Daoy (cell line): ENCODE results near the gene CDKL5. TPM values are rescaled to one million over a fixed set of nuclear protein-coding genes. Genes with fewer than 3 reads are reported as not detected.

ENCODE experiments used
- DNase-seq: peaks from one replicate; pipeline ENCODE4 v3.0.0-alpha.2; 2015; ENCODE audit warnings: low read depth
- total RNA-seq: library from RNA; depleted of rRNA; stranded (reverse); fragments of >200 nt; shearing (Covaris generic); gene quantifications from 2 replicates; pipeline ENCODE4 v1.2.3, GENCODE V29; 2014

CDKL5 gene
- total RNA-seq, 1 experiment from 2014 or later = 2.1 TPM

DNA sequence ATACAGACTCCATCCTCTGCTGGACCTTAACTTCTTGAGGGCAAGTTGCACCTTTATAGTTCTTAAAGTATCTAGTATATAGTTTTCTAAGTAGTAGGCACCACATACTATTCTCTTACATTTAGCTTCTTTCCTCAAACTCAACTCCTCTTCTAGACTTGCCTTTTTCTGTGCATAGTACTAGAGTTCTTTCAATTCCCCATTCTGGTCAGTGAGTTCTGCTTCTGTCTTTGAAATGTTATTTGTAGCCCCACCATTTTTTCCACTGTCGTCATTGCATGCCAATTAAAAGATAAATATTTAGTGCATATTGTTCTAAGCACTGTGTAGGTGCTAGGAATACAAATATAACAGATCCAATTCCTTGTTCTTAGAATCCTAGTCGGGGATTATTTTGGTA, 31.6 kb downstream of the CDKL5 start:
- no peak for DNase-seq

DNA sequence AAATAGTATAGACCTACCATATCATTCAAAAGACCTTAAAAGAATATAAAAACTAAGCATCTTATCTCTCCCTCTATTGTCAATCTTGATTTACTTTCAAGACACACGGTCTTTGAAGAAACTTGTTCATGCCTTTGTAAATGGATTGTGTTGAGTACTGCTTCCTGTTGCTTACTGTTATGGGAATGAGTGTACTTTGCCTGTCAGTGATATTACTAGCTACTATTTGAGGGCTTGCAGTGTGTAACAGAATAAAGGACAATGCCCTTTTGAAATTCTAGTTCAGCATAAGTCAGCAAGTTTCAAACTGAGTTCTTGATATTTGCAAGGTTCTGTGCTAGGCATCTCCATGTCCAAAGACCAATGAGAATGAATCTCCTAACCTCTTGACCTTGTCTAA, 36.0 kb downstream of the CDKL5 start:
- DNase-seq = no peak

DNA sequence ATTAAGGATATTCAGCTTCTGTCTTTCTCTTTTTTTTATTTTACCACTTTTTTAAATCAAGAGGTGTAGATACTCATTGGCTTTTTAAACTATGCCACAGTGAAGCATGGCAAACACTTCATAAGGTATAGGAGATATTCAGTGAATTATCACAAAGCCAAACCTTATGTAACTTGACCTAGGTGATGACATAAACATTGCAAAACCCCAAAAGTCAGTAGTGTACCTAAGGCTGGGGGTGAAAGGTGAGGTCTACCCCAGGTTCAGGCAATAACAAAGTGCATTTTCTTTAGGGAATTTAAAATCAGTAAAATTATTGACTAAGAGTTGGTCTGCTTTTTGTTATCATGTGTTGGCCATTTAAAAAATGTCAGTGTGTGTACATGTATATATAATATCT, 39.1 kb downstream of the CDKL5 start:
- DNase-seq = no peak

- DNase-seq = no peak
These were observed 39.6 kb downstream of the CDKL5 start for GRCh38 chrX:18465051-18465450.

DNA sequence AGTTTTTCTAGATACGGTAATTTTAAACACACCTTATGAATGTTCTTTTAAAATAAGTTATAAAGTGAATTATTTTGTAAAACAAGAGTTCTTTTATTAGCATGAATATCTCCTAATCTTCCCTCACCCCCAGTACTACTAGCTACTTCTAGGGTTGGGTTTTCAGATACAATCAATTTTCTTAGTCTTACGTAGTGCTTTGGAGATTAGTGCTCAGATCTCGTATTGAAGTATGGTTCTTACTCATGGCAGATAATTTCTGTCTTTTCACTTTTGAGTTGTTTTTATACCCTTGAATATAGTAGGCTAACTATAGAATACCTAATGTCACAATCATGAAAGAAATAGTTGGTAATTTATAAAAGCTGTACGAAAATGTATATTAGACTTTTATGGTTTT, 43.2 kb downstream of the CDKL5 start:
- DNase-seq = no peak

DNA sequence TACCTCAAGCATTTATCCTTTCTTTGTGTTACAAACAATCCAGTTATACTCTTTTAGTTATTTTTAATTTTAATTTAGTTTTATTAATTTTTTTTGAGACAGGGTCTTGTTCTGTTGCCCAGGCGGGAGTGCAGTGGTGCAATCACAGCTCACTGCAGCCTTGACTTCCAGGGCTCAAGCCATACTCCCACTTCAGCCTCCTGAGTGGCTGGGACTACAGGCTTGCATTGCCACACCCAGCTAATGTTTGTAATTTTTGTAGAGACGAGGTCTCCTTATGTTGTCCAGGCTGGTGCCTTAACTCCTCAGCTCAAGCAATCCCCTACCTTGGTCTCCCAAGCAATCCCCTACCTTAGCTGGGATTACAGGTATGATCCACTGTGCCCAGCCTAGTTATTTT, 45.9 kb downstream of the CDKL5 start:
- no peak for DNase-seq

DNA sequence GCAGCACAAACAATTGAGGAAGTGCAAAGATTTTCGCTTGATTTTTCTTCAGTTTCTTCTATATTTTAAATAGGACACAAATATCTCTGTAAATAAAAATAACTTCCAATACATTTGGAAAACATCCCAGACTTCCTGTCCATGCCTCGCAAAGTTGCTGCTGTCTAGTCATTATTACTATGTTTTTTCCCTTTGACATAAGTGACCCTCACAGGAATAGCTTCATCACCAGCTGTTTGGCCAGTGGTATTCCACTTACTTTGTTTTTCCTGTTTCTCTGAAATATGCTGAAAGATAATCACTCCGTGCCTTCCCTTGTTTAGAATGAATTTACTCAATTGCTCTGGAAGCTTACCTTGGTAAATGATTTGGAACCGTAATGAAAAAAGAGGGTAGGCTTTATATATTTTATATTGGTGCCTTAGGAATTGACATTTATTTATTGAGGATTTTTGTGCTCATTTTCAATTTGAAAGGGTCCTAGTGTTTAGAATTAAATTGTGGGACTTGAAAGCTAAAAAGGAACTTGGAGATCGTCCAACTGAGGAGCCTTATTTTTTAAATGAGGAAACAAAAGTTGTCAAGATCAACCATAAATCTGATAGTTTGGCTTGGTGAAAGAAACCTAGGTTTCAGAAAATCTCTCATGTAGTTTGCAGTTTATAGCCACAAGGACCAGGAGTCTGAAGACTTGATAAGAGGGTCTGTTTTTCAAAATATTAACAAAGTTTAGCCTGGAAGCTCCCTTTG, 65.6 kb downstream of the CDKL5 start:
- DNase-seq = no peak

- no peak for DNase-seq
These were observed 66.4 kb downstream of the CDKL5 start for GRCh38 chrX:18491587-18492340.

- no peak for DNase-seq
These were observed 109.5 kb downstream of the CDKL5 start for GRCh38 chrX:18534949-18535348.

DNA sequence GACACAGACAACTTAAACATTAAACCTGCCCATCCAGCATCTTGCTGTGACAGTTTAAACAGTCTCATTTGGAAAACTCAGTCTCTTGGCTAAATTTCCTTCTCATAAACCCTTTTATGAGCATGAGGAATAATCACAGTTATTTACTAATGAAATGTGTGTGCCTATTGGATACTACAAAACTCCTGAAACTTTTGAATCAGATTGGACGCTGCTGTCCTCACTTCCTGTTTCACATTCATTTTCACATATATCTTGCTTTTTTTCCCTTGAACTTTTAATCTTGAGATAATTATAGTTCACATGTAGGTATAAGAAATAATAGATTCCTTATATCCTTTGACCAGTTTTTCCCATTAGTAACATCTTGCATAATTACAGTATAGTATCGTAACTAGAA, 111.7 kb downstream of the CDKL5 start:
- no peak for DNase-seq

DNA sequence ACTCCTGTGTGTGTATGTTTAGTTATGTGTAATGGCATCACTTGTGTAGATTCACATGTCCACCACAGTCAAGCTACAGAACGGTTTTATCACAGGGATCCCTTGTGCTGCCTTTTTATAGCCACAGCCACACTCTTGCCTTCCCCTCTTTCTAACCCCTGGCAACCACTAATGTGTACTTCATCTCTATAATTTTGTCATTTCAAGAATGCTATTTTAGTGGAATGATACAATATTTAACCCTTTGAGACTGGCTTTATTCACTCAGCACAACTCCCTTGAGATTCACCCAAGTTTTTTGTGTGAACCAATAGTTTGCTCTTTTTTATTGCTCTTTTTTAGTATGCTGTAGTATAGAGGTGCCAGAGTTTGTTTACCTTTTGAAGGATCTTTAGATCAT, 112.1 kb downstream of the CDKL5 start:
- no peak for DNase-seq

- no peak for DNase-seq
These were observed 116.7 kb downstream of the CDKL5 start for GRCh38 chrX:18542131-18542530.

- DNase-seq = no peak
These were observed 117.5 kb downstream of the CDKL5 start for GRCh38 chrX:18542905-18543304.

DNA sequence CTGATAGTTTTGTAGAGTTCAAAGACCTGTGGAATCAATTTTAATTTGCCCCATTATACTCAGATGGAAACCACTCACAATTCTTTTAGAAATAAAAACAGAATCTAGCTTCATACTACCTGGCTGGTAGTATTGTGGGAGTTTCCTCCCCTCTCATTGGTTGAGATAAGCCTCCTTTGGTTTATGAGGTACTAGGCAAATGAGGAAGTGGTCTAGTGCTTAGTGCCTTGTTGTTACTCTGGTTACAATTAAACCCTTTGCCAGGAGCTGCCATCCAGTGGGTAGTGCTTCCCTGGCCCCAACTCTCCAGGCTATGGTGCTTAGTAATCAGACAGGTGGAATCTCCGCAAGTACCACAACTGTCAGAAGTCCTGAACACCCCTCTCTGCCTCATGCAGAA, 118.3 kb downstream of the CDKL5 start:
- no peak for DNase-seq

GRCh38 chrX:18545771-18546170, 120.4 kb downstream of the CDKL5 start:
- no peak for DNase-seq

DNA sequence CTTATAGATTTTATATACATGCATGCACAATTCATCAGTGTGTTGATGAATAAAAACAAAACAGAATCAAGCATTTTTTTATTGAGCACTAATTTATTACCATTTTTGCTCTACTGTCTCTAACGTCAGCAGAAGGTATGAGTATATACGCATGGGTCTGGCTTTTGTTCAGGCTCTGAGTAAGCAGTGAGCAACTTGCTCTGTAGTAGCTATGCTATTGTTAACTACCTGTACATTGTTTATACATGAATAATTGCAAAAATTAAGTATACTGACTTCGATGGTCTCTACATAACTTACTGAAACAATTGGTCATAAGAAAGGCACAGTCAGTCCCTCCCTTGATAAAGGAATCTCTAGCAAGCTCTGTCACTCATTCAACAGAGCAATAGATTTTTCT, 123.6 kb downstream of the CDKL5 start:
- no peak for DNase-seq

DNA sequence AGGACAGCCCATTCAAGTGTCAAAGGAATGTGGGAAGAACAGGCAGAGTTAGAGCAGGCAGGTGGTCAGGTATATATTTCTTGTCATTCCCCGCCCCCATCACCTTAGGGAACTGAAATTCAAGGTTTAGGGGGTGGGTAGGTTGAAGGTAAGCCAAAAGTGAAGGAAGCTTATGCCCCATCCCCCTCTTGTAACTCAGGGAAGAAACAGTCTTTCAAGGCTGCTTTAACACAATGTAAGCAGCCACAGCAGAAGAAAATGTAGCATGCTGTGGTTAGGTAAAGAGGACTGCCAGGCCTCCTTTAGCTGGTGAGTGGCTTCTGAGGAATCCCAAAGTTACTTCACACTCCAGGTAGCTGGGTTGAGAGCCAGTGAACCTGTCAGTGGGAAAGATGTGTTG, 124.2 kb downstream of the CDKL5 start:
- no peak for DNase-seq

DNA sequence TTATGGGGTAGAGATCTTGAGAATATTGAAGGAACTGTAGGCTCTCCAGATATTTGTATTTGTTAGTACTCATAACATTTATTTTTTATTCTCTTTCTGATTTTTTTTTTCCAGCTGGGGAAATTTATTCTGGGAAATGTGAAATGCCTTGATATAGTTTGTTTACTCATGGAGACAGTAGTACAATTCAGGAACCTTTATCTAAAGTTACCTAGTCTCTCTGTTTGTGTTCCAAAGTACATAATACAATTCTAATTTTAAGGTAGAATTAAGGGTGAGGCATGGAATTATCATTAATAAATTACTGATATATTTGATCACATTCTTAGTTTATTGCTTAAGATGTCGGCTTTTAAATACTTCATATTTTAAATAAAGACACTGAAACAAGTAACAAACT, 132.5 kb downstream of the CDKL5 start:
- DNase-seq = no peak

- no peak for DNase-seq
These were observed 133.4 kb downstream of the CDKL5 start for GRCh38 chrX:18558799-18559198.

- DNase-seq = no peak
These were observed 135.6 kb downstream of the CDKL5 start for GRCh38 chrX:18561020-18561419.

GRCh38 chrX:18565727-18566126, 140.3 kb downstream of the CDKL5 start:
- DNase-seq = no peak

- no peak for DNase-seq
These were observed 141.3 kb downstream of the CDKL5 start for GRCh38 chrX:18566748-18567147.

GRCh38 chrX:18573556-18573955, 148.1 kb downstream of the CDKL5 start:
- DNase-seq = no peak

- DNase-seq = peak; percentile 15
These were observed 149.2 kb downstream of the CDKL5 start for GRCh38 chrX:18574591-18574990.
